ENCODE data around the gene KPNA2. TPM values are rescaled to one million over a fixed set of nuclear protein-coding genes. Genes with fewer than 3 reads are reported as not detected.
A peak's percentile ranks its signal among the peaks of the same experiment; 100 is the strongest.

KPNA2 gene
- total and polyA plus RNA-seq, 2 of the 8 experiments (the other 6 are each of a cell fraction or from before 2014, with no cell fraction given): 413 to 612 TPM

DNA sequence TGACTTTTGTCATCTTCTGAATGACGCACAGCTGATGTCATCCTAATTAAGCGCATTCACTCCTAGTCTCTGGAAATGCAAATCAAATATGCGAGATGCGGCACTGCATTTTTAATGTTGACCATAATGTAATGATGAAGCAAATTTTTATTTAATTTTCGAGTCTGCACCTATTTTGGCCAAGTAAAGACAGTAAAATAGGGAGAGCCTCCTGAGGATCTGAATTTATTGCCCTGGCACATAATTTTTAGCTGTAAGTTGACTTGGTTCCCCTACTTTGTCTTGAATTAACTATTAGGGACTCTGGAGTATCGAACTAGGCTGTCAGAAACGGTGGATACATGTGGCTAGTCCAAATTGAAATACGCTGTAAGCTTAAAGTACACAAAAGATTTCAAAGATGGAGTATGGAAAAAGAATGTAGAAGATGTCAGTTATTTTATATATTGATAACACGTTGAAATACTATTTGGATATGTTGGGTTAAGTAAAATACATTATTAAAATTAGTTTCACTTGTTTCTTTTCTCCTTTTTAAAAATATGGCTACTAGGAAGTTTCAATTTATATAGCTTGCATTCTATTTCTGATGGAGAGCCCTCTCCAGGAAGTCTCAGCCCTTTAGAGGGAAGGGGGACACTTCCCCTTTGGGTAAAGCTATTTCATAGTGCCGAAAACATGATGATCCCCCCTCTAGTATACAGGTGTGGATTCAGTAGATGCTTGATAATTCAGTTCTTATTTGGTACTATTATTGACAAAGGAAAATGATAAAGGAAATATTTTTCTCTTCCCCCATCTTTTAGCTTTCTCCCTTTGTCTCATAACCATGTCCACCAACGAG is 991 bp downstream of the KPNA2 start:
- DNase-seq (ENCODE audit: low read depth in 1 of 2, low spot score in 2 of 2): no peak
- 19% methylated on average over 11 of the region's 11 CpGs; no CpG with 5 or more reads in 1 of the 2 experiments for WGBS, 2 experiments (ENCODE audit: extremely low coverage in 1 of 2, insufficient coverage in 1 of 2, insufficient read length in 1 of 2, insufficient replicate concordance in 2 of 2, low coverage in 1 of 2, low lambda C conversion rate in 2 of 2, missing lambda C conversion rate in 1 of 2)
- no peak overlapping the region for H2BK12ac ChIP-seq (ENCODE audit: low read depth, low read length)

More for the DNA sequence above, 991 bp downstream of the KPNA2 start:
- no peak overlapping the region for H4K91ac ChIP-seq (replicated peaks; ENCODE audit: insufficient read length, low read length)
- no peak overlapping the region for H2BK20ac ChIP-seq (ENCODE audit: low read length)
- peak overlapping the region; percentile 88 to 100 (median 98) for H3K9ac ChIP-seq (replicated peaks in 1 of 4; ENCODE audit: extremely low read depth in 1 of 4, low read depth in 3 of 4, low read length in 3 of 4)
- no peak overlapping the region for H3K4ac ChIP-seq (replicated peaks; ENCODE audit: insufficient read length, low read depth, low read length)
- FAIRE-seq: no peak
- H3K79me1 ChIP-seq (ENCODE audit: low read depth, low read length): 0 out of 2 replicates have a peak, but pooled peaks cover 3% of the 10 kb centered on the region
- ChIA-PET POLR2A (ENCODE audit: partially characterized antibody) (interaction anchor here (0.6 to 9.6 kb wide), 21 partner anchors 8 to 222 kb away, joined by 3 to 134 read pairs (median 4); partner anchors contain the start of gene C17orf58), CTCF (ENCODE audit: partially characterized antibody) (interaction anchor here (0.8 to 2.0 kb wide), 3 partner anchors 9 to 17 kb away, joined by 3 to 13 read pairs (median 5); no protein-coding TSS in a partner anchor)
- H4K5ac ChIP-seq (ENCODE audit: insufficient read length, low read depth, low read length): peak overlapping the region; percentile 3
- H3K4me2 ChIP-seq (ENCODE audit: insufficient read depth in 1 of 2, low read depth in 2 of 2, low read length in 2 of 2): peak overlapping the region; percentile 68 to 78
- no peak overlapping the region for H3K14ac ChIP-seq (ENCODE audit: insufficient read length)
- peaks cover 5 to 16% (median 11%) of the 10 kb centered on the region in 4 experiments; a peak in 6 of 7 replicates for H3K4me1 ChIP-seq (replicated peaks in 1 of 4; ENCODE audit: control insufficient read depth in 3 of 4, insufficient read depth in 4 of 4, low read length in 3 of 4)
- H3K9me3 ChIP-seq (ENCODE audit: insufficient read depth in 2 of 2, low read depth in 1 of 2, low read length in 1 of 2): no peaks in the 10 kb centered on the region
- no peak overlapping the region for H2BK120ac ChIP-seq (replicated peaks; ENCODE audit: low read depth, low read length)
- peak overlapping the region; percentile 98 for H4K8ac ChIP-seq (ENCODE audit: extremely low read depth, insufficient read depth, low read length)
- H3K23ac ChIP-seq (ENCODE audit: insufficient read length): peak overlapping the region; percentile 39
- H2AK5ac ChIP-seq (ENCODE audit: low read depth, low read length): no peak overlapping the region
- peak overlapping the region; percentile 92 to 98 (median 94) for H3K4me3 ChIP-seq (ENCODE audit: extremely low read depth in 1 of 4, insufficient read depth in 2 of 4, low read depth in 3 of 4, low read length in 4 of 4)
- 0 out of 2 replicates have a peak overlapping the region, but pooled peaks have one; percentile 95 for H2BK5ac ChIP-seq (ENCODE audit: low read depth, low read length)
- no peak overlapping the region for H2BK15ac ChIP-seq (ENCODE audit: low read length)
- H3K36me3 ChIP-seq (ENCODE audit: control insufficient read depth in 2 of 4, insufficient read depth in 4 of 4, low read length in 3 of 4): peaks cover 26 to 52% (median 43%) of the 10 kb centered on the region in 4 experiments
- peak overlapping the region; percentile 96 for H3K27ac ChIP-seq (ENCODE audit: low read depth, low read length)
- peaks cover 10 to 19% of the 10 kb centered on the region in 2 experiments for H4K20me1 ChIP-seq (replicated peaks in 1 of 2; ENCODE audit: control insufficient read depth in 1 of 2, insufficient read depth in 2 of 2, low read length in 2 of 2)
- no peaks in the 10 kb centered on the region for H3K27me3 ChIP-seq (replicated peaks in 1 of 4; ENCODE audit: control insufficient read depth in 3 of 4, extremely low read depth in 1 of 4, insufficient read depth in 3 of 4, low read length in 3 of 4)
- peaks cover 9 to 52% of the 10 kb centered on the region in 2 experiments for H3K79me2 ChIP-seq (ENCODE audit: control insufficient read depth in 1 of 2, insufficient read depth in 2 of 2, low read length in 2 of 2)
- no peak overlapping the region for H2AFZ ChIP-seq (ENCODE audit: low read length)
- TF ChIP-seq SP1 (IDR thresholded peaks at IDR 0.05; ENCODE audit: low read depth, low read length): no peak
- TF ChIP-seq SIN3A (conservative IDR thresholded peaks at IDR 0.05 in 1 of 2, IDR thresholded peaks at IDR 0.05 in 1 of 2; ENCODE audit: low read depth in 1 of 2, low read length in 2 of 2): peak; percentile 18 to 79; a peak in 3 of 4 replicates
- TF ChIP-seq SAP30 (IDR thresholded peaks at IDR 0.05; ENCODE audit: insufficient read depth, insufficient replicate concordance, low read length): peak; percentile 23
- peak; percentile 76 for TF ChIP-seq CREB1 (IDR thresholded peaks at IDR 0.05)
- no peak for TF ChIP-seq EP300 (IDR thresholded peaks at IDR 0.05; ENCODE audit: borderline replicate concordance in 1 of 2, low read depth in 2 of 2, low read length in 2 of 2)
- TF ChIP-seq, protein P1, sequence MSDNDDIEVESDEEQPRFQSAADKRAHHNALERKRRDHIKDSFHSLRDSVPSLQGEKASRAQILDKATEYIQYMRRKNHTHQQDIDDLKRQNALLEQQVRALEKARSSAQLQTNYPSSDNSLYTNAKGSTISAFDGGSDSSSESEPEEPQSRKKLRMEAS (IDR thresholded peaks at IDR 0.05): no peak
- H3K56ac ChIP-seq (replicated peaks; ENCODE audit: insufficient read length, low read depth, low read length): peak overlapping the region; percentile 91
- peaks cover 2% of the 10 kb centered on the region; the same call in 1 of the 2 replicates for H3K23me2 ChIP-seq (ENCODE audit: low read depth, low read length)
- peak overlapping the region; percentile 99; the same call in 1 of the 2 replicates for H3K18ac ChIP-seq (ENCODE audit: extremely low read depth, low read length)

Measured in H1 (cell line).